NCI-H510A treated with DMSO at 0.1 percent for 48 hours (cell line): Measurements from ENCODE around the gene KAT6B.

Experiments used
- DNase-seq: peaks from one replicate; lab custom pipeline; 2025; lab: John Stamatoyannopoulos, UW

KAT6B gene

GRCh38 chr10:75068523-75068922, 242.1 kb downstream of the KAT6B start:
- DNase-seq, result no peak

GRCh38 chr10:75070476-75070875, 244.1 kb downstream of the KAT6B start:
- DNase-seq, result no peak

- peak; percentile 31 for DNase-seq
Observed at GRCh38 chr10:75070961-75071428, 244.6 kb downstream of the KAT6B start.

- DNase-seq, result no peak
Observed at GRCh38 chr10:75071756-75072155, 245.4 kb downstream of the KAT6B start.

GRCh38 chr10:75072727-75073126, 246.3 kb downstream of the KAT6B start:
- DNase-seq, result no peak

- DNase-seq, result no peak
Observed at GRCh38 chr10:75073442-75073841, 247.0 kb downstream of the KAT6B start.

- DNase-seq, result no peak
Observed at GRCh38 chr10:75074711-75075445, 248.5 kb downstream of the KAT6B start.

GRCh38 chr10:75076348-75076747, 249.9 kb downstream of the KAT6B start:
- no peak for DNase-seq

GRCh38 chr10:75079436-75080083, 253.2 kb downstream of the KAT6B start:
- DNase-seq, result peak; percentile 28

- no peak for DNase-seq
Observed at GRCh38 chr10:75080554-75080953, 254.2 kb downstream of the KAT6B start.

GRCh38 chr10:75081379-75081778, 255.0 kb downstream of the KAT6B start:
- DNase-seq, result no peak
